Stimulated activated CD4-positive, alpha-beta T cell treated with anti-CD3 and anti-CD28 coated beads, Interleukin-12 subunit alpha, Interleukin-12 subunit beta, amount 100 ng/mL, for 24 hours (primary cell): ENCODE measurements around the gene SLCO4A1.

Source experiments
- DNase-seq, 2 experiments: peaks; one replicate each; pipeline ENCODE4 v3.0.0-alpha.2; 2020; ENCODE audit warnings: low read depth in 2 of 2

The SLCO4A1 gene

DNA sequence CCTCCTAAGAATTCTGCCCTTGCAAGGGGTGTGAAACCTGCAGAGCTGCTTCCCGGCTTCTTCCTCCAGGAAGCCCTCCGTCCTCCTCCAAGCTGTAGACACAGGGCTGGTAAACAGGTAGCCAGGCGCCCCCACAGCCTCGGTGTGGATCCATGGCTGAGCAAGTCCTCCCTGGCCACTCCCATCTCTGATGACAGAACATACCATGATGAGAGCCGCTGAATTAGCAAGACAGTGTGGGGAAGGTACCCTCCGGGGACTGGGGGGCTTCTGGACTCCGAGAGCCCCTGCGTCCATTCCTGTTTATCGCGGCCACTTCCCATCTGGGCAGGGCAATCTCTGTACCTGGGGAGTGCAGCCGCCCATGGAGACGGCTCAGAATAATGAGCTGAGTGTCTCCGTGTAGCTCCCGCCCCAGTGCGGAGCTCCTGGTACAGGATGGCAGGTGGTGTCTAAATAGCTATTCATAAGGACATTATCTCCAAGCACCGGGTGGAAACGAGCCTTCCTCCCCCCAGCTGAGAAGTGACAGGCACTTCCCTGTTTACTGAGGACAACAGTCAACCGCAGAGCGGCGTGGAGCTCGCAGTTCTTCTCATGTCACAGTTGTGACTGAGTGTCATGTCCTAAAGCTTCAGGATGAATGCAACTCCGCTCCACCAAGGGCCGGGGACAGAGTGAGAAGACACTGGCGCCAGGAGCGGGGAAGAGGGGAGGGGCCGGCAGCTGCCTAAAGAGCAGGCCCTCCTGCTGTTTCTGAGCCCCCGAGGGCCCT lies 43.7 kb downstream of the SLCO4A1 start:
- DNase-seq = no peak

- no peak for DNase-seq
Observed at GRCh38 chr20:62686869-62687830, 44.8 kb downstream of the SLCO4A1 start.

GRCh38 chr20:62688083-62688482 lies 45.8 kb downstream of the SLCO4A1 start:
- DNase-seq = no peak

GRCh38 chr20:62688855-62689460 lies 46.7 kb downstream of the SLCO4A1 start:
- no peak for DNase-seq

- no peak for DNase-seq
Observed at GRCh38 chr20:62689861-62690260, 47.6 kb downstream of the SLCO4A1 start.

DNA sequence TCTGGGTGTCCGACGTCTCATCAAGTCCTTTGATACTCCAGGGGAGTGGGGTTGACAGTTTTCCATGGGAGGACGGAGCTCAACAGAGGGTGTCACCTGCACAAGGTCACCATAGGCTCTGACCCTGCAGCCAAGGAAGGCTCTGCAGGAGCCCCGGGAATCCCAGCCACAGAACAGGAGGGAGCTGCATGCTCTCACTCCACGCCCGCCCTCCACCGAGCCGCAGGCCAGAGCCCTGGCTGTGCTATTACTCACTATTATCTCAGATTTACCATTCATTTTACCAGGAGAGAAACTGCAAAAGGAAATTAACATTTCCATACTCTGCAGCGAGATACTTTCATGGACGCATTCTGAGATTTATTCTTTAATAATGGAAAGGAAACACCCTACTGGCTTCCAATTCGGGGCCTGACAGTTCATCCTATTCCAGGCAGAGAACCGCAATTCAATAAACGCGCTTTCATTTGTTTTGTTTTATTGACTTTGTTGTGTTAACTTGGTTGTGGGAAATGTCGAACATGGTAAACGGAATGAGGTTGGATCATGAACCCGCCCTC lies 48.0 kb downstream of the SLCO4A1 start:
- DNase-seq = no peak

- no peak for DNase-seq
Observed at GRCh38 chr20:62691487-62691886, 49.2 kb downstream of the SLCO4A1 start.

DNA sequence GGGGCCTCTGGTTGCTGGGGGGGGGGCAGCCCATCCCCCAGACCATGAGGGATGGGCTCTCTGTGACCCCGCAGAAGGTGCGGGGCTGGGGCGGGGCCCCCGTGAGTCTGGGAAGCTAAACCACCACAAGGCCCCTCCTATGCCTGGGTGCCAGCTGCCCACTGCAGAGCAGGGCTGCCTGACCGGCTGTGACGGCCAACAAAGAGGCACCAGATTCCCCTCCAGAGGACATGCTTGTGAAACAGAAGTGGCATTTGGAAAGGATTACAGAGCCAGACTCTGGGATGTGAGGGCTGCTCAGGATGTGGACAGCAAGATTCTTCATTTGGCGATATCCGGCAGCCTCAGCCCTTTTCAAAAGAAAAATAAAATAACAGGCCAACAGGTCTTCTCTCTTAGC lies 49.9 kb downstream of the SLCO4A1 start:
- DNase-seq = no peak

- DNase-seq = no peak
Observed at GRCh38 chr20:62692801-62693523, 50.7 kb downstream of the SLCO4A1 start.

- no peak for DNase-seq
Observed at GRCh38 chr20:62693524-62693922, 51.2 kb downstream of the SLCO4A1 start.

DNA sequence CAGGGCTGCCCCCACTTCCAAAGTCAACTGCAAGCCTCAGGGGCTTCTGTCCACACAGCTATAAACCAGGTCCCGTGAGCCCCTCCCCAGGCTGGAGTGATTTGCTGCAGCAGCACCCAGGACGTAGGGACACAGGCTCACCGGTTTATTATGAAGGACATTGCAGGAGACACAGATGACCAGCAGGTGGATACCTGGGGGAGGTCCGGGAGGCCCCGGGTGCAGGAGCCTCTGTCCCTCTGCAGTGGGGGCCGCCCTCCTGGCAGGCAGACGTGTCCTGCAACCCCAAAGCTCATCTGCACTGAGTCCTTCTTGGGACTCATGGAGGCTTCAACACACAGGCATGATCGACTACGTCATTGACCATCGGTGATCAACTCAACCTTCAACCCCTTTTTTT lies 51.8 kb downstream of the SLCO4A1 start:
- DNase-seq = no peak

GRCh38 chr20:62694868-62695267 lies 52.6 kb downstream of the SLCO4A1 start:
- no peak for DNase-seq

DNA sequence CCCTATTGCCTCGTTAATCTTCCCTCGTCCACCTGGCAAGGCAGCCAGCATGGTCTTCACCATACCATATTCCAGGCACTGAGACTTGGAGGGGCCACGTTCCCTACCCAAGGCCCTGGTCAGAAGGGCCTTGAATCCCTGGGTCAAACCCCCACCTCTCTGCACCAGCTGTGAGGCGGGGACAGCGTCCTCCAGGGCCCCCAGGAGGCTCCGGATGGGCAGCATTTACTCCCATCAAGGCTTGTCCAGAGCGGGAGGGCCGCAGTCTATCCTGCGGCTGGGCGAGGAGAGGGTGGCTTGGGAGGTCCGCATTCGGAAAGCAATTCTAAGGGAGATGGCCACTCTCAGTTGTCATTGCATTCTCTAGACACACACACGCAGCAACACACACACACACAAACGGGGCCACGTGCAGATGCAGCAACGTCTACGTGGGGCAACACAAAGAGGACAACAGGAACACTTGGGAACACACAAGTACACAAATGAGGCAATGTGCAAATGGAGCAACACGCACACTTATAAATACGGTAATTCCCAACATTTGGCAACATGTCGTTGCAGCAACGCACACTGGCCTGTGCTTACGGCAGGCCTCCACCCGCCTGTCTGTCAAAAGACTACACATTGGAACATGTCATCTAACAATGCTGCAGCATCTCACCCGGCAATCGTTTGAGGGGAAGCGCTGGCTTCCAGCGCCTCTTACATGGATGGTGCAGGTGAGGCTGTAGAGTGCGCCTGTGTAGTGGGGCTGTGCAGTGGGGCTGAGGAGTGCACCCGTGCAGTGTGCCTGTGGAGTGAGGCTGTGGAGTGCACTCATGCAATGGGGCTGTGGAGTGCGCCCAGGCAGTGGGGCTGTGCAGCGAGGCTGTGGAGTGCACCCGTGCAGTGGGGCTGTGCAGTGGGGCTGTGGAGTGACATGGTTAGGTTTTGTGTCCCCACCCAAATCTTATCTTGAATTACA lies 53.4 kb downstream of the SLCO4A1 start:
- no peak for DNase-seq

DNA sequence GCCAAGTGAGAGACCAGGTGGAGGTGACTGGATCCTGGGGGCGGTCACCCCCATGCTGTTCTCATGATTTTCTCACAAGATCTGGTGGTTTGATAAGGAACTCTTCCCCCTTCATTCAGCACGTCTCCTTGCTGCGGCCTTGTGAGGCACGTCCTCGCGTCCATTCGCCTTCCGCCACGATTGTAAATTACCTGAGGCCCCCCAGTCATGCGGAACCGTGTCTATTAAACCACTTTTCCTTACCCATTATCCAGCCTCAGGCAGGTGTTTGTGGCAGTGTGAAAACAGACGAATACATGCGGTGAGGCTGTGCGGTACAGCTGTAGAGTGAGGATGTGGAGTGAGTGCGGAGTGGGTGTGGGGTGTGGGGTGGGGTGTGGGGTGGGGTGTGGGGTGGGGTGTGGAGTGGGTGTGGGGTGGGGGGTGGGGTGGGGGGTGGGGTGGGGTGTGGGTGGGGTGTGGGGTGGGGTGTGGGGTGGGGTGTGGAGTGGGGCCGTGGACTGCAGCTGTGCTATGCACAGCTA lies 54.2 kb downstream of the SLCO4A1 start:
- DNase-seq = no peak

DNA sequence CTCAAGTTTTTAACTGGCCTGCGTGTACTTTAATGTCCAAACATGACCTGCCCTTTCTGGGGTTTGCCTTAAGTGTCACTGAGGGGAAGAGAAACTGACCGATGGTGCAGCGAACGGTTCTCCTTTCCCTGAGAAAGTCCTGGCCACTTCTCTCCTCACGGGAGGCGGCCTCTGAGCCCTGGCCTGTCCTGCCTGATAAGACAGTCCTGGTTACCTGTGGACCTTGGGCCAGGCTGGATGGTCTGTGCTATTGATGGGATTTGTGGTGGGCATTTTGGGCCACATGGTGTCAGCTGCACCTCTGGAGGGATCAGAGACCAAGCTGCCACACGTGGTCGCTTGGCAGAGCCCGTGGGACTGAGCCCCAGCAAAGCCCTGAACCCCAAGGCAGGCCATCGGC lies 54.7 kb downstream of the SLCO4A1 start:
- DNase-seq = no peak

DNA sequence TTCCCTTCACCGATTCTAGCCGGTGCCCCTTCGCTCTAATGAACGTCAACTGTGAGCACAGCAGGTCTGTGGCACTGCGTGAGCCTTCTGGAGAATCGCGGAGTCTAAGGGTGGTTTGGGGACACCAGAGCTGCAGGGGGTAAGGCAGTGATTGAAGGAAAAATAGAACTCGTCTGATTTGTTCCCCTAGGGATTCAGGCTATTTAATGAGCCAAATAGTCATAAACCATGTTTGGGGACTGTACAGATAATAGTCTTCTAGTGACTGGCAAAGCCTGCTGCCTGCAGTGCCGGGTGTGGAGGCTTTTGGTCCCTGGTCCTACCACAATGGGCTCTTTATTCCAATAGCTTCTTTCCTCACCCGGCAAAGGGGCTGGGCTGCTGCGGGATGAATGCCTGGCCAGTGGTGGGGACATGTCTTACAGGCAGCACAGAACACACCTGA lies 55.2 kb downstream of the SLCO4A1 start:
- DNase-seq = no peak

DNA sequence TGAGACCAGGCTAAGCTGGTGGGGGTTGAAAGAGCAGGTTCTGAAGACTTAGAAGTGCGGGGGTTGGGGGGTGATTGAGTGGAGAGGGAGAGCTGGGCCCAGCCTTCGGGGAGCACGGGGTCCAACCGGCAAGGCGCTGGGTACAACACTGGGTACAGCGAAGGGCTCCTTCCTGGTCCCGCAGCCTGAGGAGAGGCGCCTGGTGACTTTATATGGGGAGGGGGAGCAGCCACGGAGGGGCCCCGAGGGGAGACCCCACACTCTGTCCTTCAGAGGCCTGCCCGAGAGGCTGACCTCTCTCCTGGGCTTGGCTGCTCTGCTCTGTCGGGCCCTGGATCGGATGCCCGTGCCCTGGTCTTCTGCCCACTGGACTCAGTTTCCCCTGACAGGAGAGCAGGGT lies 55.9 kb downstream of the SLCO4A1 start:
- DNase-seq = no peak

GRCh38 chr20:62699296-62699695 lies 57.0 kb downstream of the SLCO4A1 start:
- no peak for DNase-seq

GRCh38 chr20:62699741-62700140 lies 57.4 kb downstream of the SLCO4A1 start:
- DNase-seq = no peak
